ENCODE measurements around the gene THPO. TPM values are rescaled to one million over a fixed set of nuclear protein-coding genes. Genes with fewer than 3 reads are reported as not detected.

THPO gene
- total RNA-seq, 2 donors from 2014 or later, result 1.4 to 1.7 TPM

DNA sequence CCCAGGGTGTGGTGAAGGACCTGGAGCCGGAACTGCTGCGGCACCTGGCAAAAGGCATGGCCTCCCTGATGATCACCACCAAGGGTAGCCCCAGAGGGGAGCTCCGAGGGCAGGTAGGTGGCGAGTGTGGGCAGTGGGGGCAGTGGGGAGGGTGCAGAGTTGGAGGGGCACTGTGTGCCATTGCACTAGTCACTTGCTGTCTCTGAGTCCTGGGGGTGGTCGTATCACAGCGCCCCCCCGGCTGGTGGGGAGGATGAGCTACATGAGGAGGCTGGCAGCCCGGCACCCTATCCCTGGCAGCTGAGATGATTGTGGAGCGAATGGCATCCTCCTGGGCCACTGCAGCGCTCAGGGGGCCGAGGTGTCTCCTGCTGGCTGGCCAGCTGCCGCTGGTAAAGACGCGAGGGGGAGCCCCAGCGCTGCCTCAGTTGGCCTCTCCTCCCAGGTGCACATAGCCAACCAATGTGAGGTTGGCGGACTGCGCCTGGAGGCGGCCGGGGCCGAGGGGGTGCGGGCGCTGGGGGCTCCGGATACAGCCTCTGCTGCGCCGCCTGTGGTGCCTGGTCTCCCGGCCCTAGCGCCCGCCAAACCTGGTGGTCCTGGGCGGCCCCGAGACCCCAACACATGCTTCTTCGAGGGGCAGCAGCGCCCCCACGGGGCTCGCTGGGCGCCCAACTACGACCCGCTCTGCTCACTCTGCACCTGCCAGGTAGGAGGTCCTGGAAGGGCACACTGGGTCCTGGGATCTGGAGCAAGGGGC is 8.2 kb upstream of the THPO start:
- peaks cover 30% of the 10 kb centered on the region for H3K27me3 Mint-ChIP-seq (ENCODE audit: insufficient read depth)
- H3K4me3 Mint-ChIP-seq, result no peak overlapping the region
- WGBS, 2 experiments (ENCODE audit: insufficient coverage in 1 of 2, insufficient read length in 1 of 2), result 90 to 96% methylated on average over 15 to 37 of the region's 37 CpGs
- no peak overlapping the region for H3K4me3 ChIP-seq (ENCODE audit: low read length)
- H3K9me3 Mint-ChIP-seq, result no peaks in the 10 kb centered on the region
- H3K4me1 ChIP-seq (ENCODE audit: control insufficient read depth, insufficient read depth, low read length), result no peaks in the 10 kb centered on the region
- no peak overlapping the region for H3K27ac ChIP-seq (ENCODE audit: low read depth, low read length)
- H3K4me1 Mint-ChIP-seq, result no peaks in the 10 kb centered on the region
- H3K27me3 ChIP-seq (ENCODE audit: control insufficient read depth, insufficient read depth, low read length, poor library complexity, severe bottlenecking), result peaks cover 22% of the 10 kb centered on the region
- no peak for DNase-seq
- H3K27ac Mint-ChIP-seq, result no peak overlapping the region
- no peaks in the 10 kb centered on the region for H3K9me3 ChIP-seq (ENCODE audit: control insufficient read depth, low read length)
- TF ChIP-seq, protein P1, sequence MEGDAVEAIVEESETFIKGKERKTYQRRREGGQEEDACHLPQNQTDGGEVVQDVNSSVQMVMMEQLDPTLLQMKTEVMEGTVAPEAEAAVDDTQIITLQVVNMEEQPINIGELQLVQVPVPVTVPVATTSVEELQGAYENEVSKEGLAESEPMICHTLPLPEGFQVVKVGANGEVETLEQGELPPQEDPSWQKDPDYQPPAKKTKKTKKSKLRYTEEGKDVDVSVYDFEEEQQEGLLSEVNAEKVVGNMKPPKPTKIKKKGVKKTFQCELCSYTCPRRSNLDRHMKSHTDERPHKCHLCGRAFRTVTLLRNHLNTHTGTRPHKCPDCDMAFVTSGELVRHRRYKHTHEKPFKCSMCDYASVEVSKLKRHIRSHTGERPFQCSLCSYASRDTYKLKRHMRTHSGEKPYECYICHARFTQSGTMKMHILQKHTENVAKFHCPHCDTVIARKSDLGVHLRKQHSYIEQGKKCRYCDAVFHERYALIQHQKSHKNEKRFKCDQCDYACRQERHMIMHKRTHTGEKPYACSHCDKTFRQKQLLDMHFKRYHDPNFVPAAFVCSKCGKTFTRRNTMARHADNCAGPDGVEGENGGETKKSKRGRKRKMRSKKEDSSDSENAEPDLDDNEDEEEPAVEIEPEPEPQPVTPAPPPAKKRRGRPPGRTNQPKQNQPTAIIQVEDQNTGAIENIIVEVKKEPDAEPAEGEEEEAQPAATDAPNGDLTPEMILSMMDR (conservative IDR thresholded peaks at IDR 0.05), result no peak
- no peak overlapping the region for H3K9ac ChIP-seq (ENCODE audit: extremely low read depth, low read length, poor library complexity, severe bottlenecking)
- H3K36me3 Mint-ChIP-seq (ENCODE audit: low read depth), result peaks cover 2% of the 10 kb centered on the region
- H3K36me3 ChIP-seq (ENCODE audit: control insufficient read depth, insufficient read depth, low read length), result no peaks in the 10 kb centered on the region

DNA sequence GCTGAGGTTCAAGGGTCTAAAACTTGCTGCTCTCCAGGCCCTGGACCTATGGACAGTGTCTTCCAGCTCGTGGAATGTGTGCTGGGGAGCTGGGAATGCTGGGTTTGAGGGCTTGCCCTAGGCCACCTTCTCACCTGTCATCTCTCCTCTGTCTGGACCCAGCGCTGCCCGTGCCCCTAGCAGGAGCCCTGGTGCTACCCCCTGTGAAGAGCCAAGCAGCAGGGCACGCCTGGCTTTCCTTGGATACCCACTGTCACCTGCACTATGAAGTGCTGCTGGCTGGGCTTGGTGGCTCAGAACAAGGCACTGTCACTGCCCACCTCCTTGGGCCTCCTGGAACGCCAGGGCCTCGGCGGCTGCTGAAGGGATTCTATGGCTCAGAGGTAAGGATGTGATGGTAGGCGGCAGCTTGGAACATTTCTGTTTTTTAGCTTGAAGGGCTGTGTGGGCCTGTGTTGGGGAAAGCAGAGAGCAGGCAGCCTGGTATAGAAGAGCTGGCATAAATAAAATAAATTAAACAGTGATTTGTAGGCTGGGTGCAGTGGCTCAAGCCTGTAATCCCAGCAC is 6.9 kb upstream of the THPO start:
- Histone ChIP-seq H3K4me3 (ENCODE audit: low read length) (no peak overlapping the region), H3K9me3 (ENCODE audit: control insufficient read depth, low read length) (no peaks in the 10 kb centered on the region), H3K9ac (ENCODE audit: extremely low read depth, low read length, poor library complexity, severe bottlenecking) (no peak overlapping the region), H3K4me1 (ENCODE audit: control insufficient read depth, insufficient read depth, low read length) (no peaks in the 10 kb centered on the region), H3K27me3 (ENCODE audit: control insufficient read depth, insufficient read depth, low read length, poor library complexity, severe bottlenecking) (peaks cover 31% of the 10 kb centered on the region), H3K27ac (ENCODE audit: low read depth, low read length) (no peak overlapping the region), H3K36me3 (ENCODE audit: control insufficient read depth, insufficient read depth, low read length) (no peaks in the 10 kb centered on the region)
- H3K27ac Mint-ChIP-seq, result no peak overlapping the region
- DNase-seq, result no peak
- 91 to 98% methylated on average over 7 to 8 of the region's 8 CpGs for WGBS, 2 experiments (ENCODE audit: insufficient coverage in 1 of 2, insufficient read length in 1 of 2)
- no peaks in the 10 kb centered on the region for H3K9me3 Mint-ChIP-seq
- TF ChIP-seq, protein P1 (conservative IDR thresholded peaks at IDR 0.05), result no peak
- peaks cover 34% of the 10 kb centered on the region for H3K27me3 Mint-ChIP-seq (ENCODE audit: insufficient read depth)
- H3K36me3 Mint-ChIP-seq (ENCODE audit: low read depth), result peaks cover 2% of the 10 kb centered on the region
- H3K4me3 Mint-ChIP-seq, result no peak overlapping the region
- H3K4me1 Mint-ChIP-seq, result peaks cover 2% of the 10 kb centered on the region

DNA sequence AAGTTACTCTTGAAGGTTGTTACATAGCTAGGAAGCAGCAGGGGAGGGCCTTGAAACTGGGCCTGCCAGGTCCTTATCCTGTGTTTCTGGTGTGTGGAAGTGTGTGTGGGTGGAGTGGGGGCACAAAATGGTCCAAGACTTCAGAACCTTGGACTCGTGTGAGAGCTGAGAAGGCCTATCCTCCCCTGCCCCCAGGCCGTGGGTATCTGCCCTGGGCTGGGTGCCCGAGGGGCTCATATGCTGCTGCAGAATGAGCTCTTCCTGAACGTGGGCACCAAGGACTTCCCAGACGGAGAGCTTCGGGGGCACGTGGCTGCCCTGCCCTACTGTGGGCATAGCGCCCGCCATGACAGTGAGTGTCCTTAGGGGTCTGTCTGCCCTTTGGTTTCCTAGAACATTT is 6.3 kb upstream of the THPO start:
- Histone ChIP-seq H3K9ac (ENCODE audit: extremely low read depth, low read length, poor library complexity, severe bottlenecking) (no peak overlapping the region), H3K9me3 (ENCODE audit: control insufficient read depth, low read length) (no peaks in the 10 kb centered on the region), H3K4me3 (ENCODE audit: low read length) (no peak overlapping the region), H3K4me1 (ENCODE audit: control insufficient read depth, insufficient read depth, low read length) (no peaks in the 10 kb centered on the region), H3K27me3 (ENCODE audit: control insufficient read depth, insufficient read depth, low read length, poor library complexity, severe bottlenecking) (peaks cover 32% of the 10 kb centered on the region), H3K27ac (ENCODE audit: low read depth, low read length) (no peak overlapping the region), H3K36me3 (ENCODE audit: control insufficient read depth, insufficient read depth, low read length) (no peaks in the 10 kb centered on the region)
- Mint-ChIP-seq H3K27me3 (ENCODE audit: insufficient read depth) (peaks cover 36% of the 10 kb centered on the region), H3K27ac (no peak overlapping the region), H3K36me3 (ENCODE audit: low read depth) (no peaks in the 10 kb centered on the region), H3K4me3 (no peak overlapping the region), H3K9me3 (no peaks in the 10 kb centered on the region), H3K4me1 (peaks cover 3% of the 10 kb centered on the region)
- TF ChIP-seq, protein P1 (conservative IDR thresholded peaks at IDR 0.05), result no peak
- 88 to 93% methylated on average over 5 to 9 of the region's 9 CpGs for WGBS, 2 experiments (ENCODE audit: insufficient coverage in 1 of 2, insufficient read length in 1 of 2)
- no peak for DNase-seq
